ENCODE results near the gene OPCML. TPM values are rescaled to one million over a fixed set of nuclear protein-coding genes. Genes with fewer than 3 reads are reported as not detected.

The OPCML gene
- not detected for total RNA-seq

DNA sequence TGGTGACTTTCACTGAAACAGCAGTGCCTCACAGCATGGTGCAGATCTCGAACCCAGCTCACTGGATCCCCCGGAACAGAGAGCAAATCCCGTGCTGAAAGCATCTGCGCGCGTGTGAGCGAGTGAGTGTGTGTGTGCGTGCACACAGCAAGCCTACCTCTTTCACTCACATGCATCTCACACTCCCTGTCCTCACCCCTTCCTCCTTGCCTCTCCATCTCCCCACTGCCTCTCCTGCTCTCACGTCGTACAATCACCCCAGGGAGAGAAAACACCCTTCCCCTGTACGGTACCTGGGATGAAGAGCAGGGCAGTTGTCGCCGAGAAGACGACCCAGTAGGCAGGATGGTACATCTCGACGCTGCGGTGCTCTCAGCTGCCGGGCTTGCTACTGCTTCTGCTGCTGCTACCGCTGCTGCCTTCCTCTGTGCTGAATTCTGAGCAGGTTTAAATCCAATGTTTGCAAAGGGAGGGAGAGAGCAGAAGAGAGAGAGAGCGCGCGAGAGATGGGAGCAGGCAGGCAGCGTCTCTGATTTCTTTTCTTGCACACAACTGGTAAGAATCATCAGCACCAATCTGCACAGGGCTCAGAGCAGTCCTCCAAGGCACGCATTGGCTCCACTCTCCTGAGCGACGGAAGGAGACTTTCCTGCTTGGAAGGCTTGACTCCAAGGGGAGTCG is at the start of gene OPCML:
TSS of gene OPCML (minus strand) at position 531 of the 681 bp plus-strand sequence.
- Histone ChIP-seq H3K4me3 (no peak within 1 kb of the TSS), H3K36me3 (no peaks in the 10 kb centered on the region), H3K4me1 (no peaks in the 10 kb centered on the region), H3K27ac (no peak within 1 kb of the TSS), H3K9me3 (no peaks in the 10 kb centered on the region), H3K27me3 (no peaks in the 10 kb centered on the region)
- intact Hi-C loops (cut with DNase I), result no loop called here
- TF ChIP-seq, protein P1, sequence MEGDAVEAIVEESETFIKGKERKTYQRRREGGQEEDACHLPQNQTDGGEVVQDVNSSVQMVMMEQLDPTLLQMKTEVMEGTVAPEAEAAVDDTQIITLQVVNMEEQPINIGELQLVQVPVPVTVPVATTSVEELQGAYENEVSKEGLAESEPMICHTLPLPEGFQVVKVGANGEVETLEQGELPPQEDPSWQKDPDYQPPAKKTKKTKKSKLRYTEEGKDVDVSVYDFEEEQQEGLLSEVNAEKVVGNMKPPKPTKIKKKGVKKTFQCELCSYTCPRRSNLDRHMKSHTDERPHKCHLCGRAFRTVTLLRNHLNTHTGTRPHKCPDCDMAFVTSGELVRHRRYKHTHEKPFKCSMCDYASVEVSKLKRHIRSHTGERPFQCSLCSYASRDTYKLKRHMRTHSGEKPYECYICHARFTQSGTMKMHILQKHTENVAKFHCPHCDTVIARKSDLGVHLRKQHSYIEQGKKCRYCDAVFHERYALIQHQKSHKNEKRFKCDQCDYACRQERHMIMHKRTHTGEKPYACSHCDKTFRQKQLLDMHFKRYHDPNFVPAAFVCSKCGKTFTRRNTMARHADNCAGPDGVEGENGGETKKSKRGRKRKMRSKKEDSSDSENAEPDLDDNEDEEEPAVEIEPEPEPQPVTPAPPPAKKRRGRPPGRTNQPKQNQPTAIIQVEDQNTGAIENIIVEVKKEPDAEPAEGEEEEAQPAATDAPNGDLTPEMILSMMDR (IDR thresholded peaks at IDR 0.05), result no peak
- no peak for DNase-seq (ENCODE audit: low spot score in 2 of 2)

DNA sequence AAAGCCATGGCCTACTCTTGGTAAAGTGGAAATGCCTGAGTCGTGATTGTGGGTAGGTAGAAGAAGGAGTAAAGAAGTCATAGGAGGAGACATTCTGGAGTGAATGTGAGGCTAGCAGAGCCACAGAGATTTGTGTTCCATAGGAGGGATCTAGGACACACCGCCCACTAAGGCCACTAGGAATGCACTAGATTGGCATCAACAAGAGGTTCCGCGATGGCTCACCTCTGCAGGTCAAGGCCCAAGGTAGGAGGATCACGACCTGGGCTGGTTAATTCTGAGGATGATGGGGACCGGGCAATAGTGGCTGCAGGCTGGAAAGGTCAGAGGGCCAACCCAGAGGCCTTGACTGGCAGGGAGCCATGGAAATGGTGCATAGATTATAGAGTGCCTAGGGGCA is 48.8 kb upstream of the OPCML start:
- H3K36me3 ChIP-seq, result no peaks in the 10 kb centered on the region
- DNase-seq (ENCODE audit: low spot score in 2 of 2), result no peak
- no peaks in the 10 kb centered on the region for H3K9me3 ChIP-seq
- no peaks in the 10 kb centered on the region for H3K4me1 ChIP-seq
- intact Hi-C loops (cut with DNase I), result no loop called here
- TF ChIP-seq, protein P1 (IDR thresholded peaks at IDR 0.05), result no peak
- H3K4me3 ChIP-seq, result no peak overlapping the region
- no peaks in the 10 kb centered on the region for H3K27me3 ChIP-seq
- H3K27ac ChIP-seq, result no peak overlapping the region

DNA sequence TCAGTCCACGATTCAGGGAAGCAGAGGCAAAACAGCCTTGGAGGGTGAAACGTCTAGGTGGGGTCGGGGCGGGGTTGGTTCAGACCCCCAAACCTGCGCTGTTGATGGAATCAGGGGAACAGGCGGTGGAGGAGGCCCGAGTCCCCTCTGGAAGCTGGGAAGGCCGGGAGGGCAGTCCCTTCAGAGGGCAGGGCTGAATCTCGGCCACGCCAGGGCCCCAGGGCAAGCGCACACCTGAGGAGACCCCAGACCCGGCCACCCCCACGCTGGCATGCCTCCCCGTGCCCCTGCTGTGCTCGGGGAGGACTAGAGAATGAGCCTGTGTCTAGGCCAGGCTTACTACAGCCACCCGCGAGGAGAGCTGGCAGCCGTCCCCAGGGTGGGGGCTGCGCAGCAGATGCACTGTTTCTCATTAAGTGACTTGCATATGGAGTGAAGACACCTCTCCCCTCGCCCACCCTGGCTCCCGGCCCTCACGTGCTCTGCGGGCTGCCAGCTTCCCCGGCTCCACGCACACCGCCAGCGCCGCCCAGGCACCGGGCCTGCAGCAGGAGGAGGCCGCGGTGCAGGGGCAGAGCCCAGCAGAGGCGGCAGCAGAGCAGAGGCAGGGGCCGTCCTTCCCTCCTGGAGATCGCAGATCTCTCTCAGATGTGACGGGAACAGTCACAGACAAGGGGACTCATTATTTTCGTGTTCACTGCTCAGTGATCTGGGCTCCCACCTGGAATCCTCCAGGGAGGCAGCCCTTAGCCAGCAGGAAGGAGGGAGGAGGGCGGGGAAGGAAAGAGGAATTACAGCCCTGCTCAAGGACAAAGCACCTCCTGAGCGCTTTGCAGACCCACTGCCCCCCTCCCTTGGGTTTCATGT is 47.1 kb upstream of the OPCML start:
- Histone ChIP-seq H3K36me3 (no peaks in the 10 kb centered on the region), H3K4me1 (no peaks in the 10 kb centered on the region), H3K27ac (no peak overlapping the region), H3K9me3 (no peaks in the 10 kb centered on the region), H3K4me3 (no peak overlapping the region), H3K27me3 (no peaks in the 10 kb centered on the region)
- DNase-seq (ENCODE audit: low spot score in 2 of 2), result no peak
- intact Hi-C loops (cut with DNase I), result no loop called here
- TF ChIP-seq, protein P1 (IDR thresholded peaks at IDR 0.05), result no peak

DNA sequence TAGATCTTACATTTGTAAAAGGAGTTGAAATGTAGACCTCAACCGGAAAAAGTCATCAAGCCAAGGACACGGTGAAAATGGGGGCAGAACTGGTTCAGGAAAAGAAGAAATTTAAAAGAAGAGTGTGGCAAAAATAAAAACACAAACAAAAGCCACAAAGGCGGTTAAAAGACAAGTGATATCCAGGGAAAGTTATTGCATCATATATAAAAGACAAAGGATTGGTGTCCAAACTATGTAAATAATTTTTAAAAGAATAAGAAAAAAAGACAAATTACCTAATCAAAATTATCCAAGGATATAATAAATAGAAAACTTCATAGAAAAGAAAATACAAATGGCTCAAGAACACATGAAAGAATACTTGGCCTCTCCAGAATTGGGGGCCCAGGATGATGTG is 45.1 kb upstream of the OPCML start:
- no peak overlapping the region for H3K27ac ChIP-seq
- no peak overlapping the region for H3K4me3 ChIP-seq
- no peaks in the 10 kb centered on the region for H3K27me3 ChIP-seq
- DNase-seq (ENCODE audit: low spot score in 2 of 2), result no peak
- TF ChIP-seq, protein P1 (IDR thresholded peaks at IDR 0.05), result no peak
- H3K36me3 ChIP-seq, result no peaks in the 10 kb centered on the region
- intact Hi-C loops (cut with DNase I), result no loop called here
- no peaks in the 10 kb centered on the region for H3K9me3 ChIP-seq
- H3K4me1 ChIP-seq, result no peaks in the 10 kb centered on the region

DNA sequence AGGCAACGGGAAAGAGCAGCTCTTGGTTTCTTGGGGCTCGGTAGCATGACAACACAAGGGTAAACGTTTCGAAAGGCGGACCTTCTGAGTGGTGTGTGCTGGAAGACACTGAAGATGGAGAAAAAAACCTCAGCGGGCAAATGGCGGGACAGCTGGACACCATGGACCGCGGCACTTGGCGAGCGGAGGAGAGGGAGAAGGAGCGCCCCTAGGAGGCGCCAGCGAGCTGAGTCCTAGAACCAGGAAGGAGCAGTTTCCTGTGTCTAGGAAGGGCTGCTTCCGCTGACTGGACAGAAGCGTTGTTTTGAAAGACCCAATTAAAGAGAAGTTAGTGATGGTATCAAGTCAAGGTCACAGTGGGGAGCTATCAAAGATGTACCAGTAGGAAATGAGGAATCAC is 44.0 kb upstream of the OPCML start:
- no peak overlapping the region for H3K27ac ChIP-seq
- no peaks in the 10 kb centered on the region for H3K27me3 ChIP-seq
- no peak for DNase-seq (ENCODE audit: low spot score in 2 of 2)
- no peak overlapping the region for H3K4me3 ChIP-seq
- H3K4me1 ChIP-seq, result no peaks in the 10 kb centered on the region
- H3K36me3 ChIP-seq, result no peaks in the 10 kb centered on the region
- intact Hi-C loops (cut with DNase I), result no loop called here
- TF ChIP-seq, protein P1 (IDR thresholded peaks at IDR 0.05), result no peak
- no peaks in the 10 kb centered on the region for H3K9me3 ChIP-seq
